Activated CD8-positive, alpha-beta memory T cell treated with anti-CD3 and anti-CD28 coated beads, Interleukin-2, amount 50 U/mL, for 48 hours (primary cell): ENCODE measurements around the gene ACSM3.
"Not testable (repeated sequence)": the region's sequence is repeated elsewhere in the genome, so short reads cannot be mapped to it uniquely, and the experiment has no call there.

Source experiments
- DNase-seq: peaks from one replicate; pipeline ENCODE4 v3.0.0-alpha.2; 2020

Gene ACSM3

DNA sequence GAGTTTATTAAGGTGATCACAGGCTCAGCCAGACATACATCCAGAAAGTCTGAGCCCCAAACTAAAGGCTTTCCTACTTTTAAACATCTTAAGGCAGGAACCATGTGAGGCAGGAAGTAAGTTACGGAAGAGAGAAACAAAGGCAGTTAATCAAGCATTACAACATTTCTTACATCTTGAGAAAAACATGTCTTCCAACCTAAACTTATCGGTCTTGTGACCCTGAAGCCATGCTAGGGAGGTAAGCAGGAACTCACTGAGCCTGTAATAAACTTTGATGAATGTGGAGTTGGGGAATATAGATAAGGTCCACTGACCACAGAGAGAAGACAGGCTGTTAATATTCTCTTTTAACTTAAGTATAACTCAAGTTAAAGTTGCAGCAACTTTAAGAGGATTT lies 3.5 kb upstream of the ACSM3 start:
- no peak for DNase-seq

DNA sequence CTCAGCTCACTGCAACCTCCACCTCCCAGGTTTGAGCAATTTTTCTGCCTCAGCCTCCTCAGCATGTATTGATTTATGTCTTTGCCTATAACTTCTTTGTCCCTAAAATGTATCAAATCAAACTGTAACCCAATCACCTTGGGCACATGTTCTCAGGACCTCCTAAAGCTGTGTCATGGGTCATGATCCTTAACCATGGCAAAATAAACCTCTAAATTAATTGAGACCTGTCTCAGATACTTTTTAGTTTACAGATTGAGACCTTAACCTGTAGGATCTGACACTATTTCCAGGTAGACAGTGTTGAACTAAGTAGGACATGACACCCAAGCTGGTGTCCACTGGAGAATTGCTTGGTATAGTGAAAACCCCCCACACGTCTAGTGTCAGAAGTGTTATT lies 2.6 kb upstream of the ACSM3 start:
- no peak for DNase-seq

DNA sequence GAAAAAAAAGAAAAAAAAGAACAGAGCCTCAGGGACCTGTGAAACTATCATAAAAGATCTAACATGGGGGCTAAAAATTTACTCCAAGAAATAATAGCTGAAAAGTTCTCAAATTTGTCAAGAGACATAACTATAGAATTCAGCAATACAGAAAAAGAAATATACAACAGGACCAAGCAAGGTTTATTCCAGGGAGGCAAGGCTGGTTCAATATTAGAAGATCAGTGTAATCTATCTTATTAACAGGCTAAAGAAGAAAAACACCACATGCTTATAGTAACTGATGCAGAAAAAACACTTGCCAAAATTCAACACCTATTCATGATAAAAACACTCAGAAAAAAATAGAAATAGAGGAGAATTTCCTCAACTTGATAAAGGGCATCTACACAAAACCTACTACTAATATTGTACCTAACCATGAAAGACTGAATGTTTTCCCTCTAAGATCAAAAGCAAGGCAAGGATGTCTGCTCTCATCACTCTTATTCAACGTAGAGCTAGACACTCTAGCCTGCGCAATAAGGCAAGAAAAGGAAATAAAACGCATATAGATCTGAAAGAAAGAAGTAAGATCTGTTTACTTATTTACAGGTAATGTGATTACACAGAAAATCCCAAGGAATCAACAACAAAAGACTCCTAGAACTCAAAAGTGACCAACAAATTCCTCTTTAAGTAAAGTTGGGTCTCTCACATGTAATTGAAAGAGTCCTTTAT lies 1.2 kb upstream of the ACSM3 start:
- DNase-seq = no peak

DNA sequence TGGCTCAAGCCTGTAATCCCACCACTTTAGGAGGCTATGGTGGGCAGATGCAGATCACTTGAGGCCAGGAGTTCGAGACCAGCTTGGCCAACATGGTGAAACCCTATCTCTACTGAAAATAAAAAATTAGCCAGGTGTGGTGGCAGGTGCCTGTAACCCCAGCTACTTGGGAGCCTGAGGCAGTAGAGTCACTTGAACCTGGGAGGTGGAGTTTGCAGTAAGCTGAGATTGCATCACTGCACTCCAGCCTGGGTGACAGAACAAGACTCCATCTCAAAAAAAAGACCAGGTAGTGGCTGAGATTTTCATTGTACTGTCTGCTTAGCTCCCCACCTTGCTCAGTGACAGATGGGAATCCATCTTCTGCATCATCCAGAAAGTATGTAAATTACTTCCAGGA lies 634 bp downstream of the ACSM3 start:
- DNase-seq = not testable (repeated sequence)

DNA sequence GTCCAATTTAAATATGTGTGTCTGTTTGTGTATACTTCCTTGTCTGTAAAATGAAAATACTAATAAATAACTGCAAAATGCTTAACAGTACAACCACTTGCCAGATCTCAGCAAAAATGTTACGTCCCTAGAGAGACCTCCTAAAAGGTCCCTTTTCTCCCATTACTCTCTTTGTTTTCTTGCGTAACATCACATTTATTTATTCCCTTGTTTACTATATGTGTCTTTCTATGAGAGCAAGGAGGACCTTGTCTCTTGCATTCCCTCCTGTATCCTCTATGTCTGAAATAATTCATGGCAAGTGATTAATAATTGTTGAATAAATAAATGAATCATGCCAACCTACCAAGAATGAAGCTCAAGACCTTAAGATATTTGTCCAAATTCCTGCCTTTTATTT lies 1.9 kb downstream of the ACSM3 start:
- no peak for DNase-seq

DNA sequence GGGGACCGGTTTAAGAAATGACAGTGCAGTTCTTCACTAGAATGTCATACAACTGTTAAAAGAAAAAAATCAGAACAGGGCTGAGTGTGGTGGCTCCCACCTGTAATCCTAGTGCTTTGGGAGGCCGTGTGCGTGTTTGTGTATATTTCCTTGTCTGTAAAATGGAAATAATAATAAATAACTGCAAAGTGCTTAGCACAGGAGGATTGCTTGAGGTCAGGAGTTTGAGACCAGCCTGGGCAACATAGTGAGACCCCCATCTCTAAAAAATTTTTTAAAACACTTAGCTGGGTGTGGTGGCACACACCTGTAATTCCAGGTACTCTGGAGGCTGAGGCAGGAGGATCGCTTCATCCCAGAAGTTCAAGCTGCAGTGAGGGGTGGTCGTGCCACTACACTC lies 2.5 kb downstream of the ACSM3 start:
- no peak for DNase-seq

DNA sequence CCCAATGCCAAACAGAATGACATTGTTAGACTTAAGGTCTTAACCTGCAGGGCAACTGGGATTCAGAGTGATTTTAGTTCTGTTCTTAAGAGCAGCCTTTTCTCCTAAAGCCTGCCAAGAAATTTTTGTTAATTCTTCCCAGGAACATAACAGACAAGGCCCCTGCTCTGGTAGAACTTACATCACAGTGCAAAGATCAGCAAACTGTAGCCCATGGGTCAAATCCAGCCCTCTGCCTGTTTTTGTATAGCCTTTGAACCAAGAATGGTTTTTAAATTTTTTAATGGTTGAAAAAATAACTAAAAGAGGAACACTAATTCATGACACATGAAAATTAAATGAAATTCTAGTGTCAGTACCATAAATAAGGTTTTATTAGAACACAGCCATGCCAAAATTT lies 3.8 kb downstream of the ACSM3 start:
- DNase-seq = no peak

DNA sequence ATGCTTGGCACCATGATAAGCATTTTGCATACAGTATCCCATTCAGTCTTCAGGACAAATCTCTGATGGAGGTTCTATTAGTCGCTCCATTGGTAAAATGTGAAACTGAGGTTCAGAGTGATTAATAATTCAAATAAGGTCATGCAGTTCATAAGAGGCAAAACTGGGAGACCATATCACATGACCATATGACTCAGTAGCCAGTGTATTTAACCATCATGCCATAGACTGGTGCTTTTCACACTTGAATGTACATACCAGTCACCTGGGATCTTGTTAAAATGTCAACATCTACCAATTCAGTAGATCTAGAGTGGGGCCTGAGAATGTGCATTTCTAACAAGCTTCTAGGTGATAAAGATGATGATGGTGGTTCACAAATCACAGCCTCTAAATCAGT lies 4.3 kb downstream of the ACSM3 start:
- no peak for DNase-seq

DNA sequence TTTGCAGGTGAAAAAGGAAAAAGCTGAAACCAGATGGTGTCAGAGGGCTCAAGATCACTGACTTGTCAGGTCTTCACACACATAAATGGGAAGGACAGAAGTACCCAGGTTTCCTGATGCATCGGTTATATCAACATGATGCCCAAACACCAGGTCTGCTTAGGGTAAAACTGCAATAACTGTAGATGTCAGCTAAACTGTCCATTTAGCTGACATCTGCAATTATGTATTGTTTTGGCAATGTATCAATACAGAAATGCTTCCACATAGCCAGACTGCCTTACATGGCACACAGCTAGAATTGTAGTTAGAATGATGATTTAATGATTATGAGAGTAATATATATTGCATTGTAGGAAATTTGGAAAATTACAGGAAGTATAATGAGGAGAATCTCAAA lies 5.0 kb downstream of the ACSM3 start:
- no peak for DNase-seq

DNA sequence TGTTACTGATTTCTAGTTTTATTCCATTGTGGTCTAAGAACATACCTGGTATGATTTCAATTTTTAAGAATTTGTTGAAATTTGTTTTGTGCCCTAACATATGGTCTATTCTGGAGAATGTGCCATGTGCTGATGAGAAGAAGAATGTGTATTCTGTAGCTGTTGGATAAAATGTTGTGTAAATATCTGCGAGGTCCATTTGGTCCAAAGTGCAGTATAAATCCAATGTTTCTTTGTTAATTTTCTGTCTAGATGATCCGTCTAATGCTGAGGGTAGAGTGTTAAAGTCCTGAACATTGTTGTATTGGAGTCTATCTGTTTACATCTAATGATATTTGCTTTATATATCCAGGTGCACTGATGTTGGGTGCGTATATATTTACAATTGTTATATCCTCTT lies 9.9 kb downstream of the ACSM3 start:
- DNase-seq = no peak

DNA sequence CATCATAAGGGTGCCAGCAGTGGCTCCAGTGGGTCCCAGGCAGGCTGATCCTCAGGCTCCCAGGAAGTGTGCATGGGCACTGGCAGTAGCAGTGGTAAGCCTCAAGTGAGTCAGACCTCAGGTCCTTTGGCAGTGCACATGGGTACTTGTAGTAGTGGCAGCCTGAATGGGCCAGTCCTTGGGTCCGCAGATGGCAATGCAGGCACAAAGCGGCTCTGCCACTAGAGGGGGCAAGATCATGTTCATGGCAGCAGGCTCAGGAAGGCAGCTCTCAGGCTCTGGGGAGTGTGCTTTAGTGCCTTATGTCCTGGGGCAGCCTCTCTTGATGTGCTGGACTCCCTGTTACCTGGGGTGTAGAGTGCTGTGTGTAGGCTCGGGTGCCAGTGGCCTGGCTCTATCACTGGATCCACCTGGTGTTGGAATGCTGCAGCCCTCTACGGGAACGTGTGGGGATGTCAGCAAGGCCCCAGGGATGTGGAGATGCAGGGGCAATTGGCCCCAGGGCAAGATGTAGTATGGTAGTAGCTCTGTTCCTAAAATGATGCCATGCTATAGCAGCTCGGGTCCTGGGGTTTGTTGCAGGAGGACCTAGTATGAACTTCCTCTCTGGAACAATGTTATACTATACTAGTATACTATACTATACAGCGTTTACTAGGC lies 11.0 kb downstream of the ACSM3 start:
- DNase-seq = peak; percentile 82

DNA sequence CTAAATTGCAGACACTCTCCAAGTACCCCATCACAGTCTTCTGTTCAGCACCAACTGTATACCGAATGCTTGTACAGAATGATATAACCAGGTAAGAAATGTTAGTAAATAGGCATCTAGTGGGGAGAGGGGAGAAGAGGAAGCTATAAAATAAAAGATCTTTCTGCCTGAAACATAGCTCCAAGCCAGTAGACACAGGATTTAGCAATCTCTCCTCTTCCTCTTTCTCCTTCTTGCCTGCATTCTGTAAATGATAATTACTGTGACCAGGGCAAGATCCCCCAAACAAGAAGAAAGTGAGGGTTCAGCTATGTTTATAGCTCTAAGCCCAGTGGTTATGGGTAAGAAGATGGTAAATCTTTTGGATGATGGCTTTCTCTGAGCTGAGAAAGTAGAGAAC lies 17.9 kb downstream of the ACSM3 start:
- DNase-seq = no peak

DNA sequence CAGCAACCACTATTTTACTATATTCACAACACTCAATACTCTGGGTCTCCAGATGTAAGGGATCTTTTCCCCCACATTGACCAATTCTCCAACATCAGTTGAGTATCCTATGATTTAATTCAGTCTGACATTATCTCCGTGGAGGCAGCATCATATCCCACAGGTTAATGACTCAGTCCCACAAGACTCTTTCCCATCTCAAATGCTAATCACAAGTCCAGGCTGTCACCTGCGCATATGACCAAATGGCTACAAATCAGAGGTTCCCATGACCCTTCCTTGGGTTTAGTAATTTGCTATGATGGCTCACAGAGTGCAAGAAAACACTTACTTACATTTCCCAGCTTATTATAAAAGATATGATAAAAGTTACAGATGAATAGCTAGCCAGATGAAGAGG lies 18.7 kb downstream of the ACSM3 start:
- no peak for DNase-seq

DNA sequence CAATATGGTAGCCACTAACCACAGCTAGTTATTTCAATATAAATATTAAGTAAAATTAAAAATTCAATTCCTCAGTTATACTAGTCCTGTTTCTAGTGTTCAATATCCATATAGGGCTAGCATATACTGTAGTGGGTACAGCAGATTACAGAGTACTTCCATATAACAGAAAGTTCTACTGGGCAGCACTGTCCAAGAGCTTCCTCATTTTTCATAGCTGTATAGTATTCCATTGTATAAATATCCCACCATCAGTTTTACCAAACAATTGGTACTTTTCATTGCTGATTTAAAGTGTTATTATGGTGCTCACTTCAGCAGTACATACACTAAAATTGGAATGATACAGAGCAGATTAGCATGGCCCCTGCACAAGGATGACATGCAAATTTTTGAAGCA lies 20.4 kb downstream of the ACSM3 start:
- DNase-seq = no peak

DNA sequence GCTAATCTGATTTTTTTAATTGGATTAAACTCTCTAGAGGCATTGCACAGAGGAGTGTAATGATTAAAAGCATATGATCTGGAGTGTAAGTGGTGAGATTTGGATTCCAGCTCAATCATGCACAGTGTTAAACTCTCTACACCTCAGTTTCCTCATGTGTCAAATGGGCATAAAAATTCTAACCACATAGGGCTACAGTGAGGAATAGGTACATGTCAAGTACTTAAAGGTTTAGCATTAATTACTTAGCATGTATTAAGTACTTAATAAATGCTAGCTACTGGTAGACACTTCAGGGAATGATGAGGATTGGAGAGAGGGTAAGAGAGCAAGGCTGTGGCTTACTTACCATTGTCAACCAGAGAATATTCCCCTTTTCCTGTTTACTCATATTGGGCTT lies 25.3 kb downstream of the ACSM3 start:
- DNase-seq = no peak

DNA sequence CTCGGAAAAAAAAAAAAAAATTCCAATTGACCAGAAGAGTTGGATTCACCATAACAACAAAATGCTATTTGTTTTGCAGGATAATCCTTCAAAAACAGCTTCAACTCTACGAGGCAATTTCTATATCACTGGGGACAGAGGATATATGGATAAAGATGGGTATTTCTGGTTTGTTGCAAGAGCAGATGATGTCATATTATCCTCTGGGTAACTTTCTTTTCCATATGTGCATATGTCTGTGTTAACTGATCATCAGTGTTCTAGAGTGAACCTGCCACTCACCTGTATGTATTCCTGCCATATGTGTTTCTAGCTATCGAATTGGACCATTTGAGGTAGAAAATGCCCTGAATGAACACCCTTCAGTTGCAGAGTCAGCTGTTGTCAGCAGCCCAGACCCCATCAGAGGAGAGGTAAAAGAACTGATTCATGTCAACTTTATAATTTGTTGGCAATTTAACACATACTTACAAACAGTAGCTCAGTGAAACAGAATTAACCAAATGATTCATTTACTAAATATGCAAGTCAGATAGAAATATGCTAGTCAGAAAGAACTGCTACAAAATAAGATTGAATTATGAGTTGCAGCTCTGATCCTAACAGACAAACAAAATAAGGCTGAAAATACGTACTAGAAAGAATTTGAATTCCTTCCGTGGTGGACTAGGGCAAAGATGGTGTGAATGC lies 28.3 kb downstream of the ACSM3 start:
- DNase-seq = no peak

DNA sequence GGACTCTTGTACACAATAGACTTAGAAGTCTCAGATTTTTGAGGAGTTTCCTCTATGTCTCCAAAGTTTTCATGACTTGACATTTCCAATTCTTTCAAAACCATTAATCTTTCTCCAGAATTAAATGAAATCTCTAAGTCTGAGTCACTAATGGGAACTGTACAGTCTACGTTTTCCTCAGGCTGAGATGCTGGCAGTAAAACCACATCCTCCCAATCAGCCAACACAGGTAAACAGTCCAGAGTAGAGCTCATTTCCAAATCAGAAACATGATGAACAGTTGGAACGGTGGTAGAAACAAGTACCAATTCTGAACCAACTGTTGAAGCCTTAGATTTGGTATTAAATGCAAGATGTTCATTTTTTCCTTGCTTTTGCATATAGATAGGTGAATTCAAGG lies 34.5 kb downstream of the ACSM3 start:
- no peak for DNase-seq

DNA sequence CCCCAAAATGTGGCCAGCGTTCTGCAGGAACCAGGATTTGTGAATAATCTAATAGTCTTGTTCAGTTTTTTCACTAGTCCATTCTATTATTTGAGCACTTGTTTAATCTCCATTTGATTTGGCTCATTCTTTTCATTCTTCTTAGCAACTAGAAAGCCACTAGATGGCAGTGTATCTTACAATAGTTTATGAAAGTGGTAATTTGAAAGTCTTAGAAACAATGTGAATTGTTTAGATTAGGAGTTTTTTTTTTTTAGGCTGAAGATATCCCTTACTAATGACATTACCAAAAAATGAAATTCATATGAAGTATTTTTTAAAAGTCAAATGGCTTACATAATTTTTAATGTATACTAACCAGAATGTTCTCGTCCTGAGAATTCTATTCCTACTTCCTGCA lies 35.8 kb downstream of the ACSM3 start:
- no peak for DNase-seq

DNA sequence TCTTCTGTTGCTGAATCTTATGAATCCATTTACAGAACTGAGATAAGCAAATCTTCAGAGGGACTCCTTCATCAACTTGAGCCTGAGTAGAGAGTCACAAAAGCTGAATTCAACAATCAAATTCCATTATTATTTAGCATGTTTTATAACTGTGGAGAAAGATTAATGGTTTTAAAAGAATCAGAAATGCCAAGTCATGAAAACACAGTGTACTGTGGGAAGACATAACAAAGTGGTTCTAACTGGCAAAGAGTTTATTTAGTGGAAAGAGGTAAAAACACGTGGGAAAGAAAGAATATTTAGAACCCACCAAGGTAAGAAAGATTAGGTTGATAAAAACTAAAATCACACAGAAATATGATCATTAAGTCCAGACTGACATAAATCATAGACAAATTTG lies 37.5 kb downstream of the ACSM3 start:
- DNase-seq = no peak

DNA sequence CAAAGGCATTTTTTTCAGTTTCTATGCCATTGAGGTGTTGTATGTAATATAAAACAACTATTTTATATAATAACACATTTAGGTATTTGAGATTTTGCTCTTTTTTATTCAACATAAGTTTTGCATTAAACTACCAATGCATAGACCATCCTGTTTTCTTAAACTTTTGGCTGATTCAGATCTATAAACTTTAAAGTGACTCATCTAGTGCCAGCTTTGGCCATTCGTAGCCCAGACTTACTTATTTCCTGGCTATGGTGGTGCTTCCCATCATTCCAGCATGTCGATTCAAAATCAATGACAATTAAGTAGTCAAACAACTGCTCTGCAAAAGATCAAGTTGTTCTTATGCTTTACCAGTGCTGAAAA lies 39.4 kb downstream of the ACSM3 start:
- no peak for DNase-seq

DNA sequence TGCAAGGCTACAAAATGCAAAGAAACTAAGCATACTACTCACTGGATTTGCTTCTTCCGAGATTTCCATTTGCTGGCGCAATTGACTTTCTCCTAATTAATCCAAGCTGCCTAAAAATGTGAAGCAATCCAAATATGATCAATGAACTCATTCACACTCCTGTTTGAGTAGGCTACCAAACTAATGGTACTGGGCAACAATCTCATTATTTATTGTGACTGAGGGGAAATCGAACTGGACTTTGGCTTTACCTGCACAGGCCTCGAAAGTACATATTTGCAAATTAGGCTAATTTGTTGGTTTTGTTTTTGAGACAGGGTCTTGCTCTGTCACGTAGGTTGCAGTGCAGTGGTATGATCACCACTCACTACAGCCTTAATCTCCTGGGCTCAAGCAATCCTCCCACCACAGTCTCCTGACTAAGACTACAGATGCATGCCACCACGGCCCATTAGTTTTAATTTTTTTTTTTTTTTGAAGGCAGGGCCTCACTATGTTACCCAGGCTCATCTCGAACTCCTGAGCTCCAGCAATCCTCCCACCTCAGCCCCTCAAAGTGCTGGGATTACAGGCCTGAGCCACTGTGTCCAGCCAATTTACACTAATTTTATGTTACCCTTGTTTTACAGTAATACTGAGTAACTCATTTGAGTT lies 39.9 kb downstream of the ACSM3 start:
- DNase-seq = no peak

DNA sequence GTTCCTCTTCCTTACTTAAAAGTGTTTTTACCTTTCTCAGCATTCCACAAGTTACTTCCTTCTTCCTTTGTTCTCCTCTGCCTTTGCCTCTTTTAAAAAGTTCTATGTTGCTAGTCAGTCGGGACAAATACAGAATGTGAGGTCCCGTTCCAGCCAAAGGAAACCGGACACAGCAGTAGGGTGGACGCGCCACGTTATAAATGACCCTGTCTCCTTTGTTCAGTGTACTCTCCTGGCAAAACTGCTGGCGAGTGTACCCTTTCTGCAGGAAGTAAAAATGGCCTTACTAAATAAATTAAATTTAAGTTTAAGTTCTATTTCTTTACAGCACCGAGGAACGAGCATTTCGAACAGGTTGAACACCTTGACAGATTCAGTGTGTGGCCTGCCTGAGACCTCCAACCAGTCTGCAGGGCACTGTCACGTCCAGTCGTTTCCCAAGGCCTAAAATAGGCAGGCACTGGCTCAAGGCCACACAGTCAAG lies 41.9 kb downstream of the ACSM3 start:
- DNase-seq = not testable (repeated sequence)

DNA sequence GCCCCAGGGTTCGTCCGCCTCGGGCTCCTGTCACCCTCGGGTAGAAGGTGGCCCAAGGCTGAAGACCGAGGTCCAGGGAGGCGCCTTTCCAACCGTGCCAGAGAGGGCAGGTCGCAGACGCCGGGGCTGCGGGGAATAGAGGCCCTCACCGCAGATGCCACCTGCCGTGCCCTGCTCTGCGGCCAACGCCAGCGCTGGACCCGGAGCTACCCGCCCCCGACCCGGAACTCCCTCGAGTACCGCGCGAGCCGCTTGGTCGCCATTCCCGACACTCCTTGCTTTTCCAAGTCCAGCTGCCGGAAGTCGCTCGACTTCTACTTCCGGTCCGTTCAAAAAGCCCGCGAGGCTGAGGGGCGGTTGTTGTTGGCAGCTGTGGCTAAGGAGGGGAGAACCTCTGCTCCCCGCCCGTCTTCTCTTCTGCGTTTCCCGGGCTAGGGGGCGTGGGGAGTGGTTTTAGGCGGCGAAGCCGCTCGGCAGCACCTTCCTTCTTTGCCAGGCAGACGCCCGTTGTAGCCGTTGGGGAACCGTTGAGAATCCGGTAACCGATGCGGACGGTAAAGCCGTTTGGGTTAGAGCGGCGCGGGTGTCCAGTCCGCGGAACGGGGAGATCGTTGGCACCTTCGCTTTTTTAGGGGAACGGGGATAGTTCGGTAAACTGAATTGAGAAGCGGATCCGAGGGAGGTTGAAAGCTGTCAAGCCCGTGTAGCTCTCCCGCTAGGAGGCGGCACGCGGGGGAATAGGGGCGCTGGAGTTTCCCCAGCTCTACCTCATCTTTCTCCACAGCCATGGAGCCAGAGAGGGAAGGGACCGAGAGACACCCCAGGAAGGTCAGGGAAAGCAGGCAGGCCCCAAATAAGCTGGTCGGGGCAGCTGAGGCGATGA lies 42.6 kb downstream of the ACSM3 start, which contains the start of the genes ERI2 and REXO5:
Gene ERI2, minus strand, starts transcription at position 305 of the 883 bp plus-strand sequence. Its CDS starts 42 bp downstream, at position 263.
Gene REXO5, plus strand, starts transcription at position 360 of the 883 bp plus-strand sequence. Its CDS starts 427 bp downstream, at position 787.
- peak; percentile 87 for DNase-seq
